GM21360 (cell line): ENCODE results near the gene ATP12A.

ENCODE experiments used
- ATAC-seq: cut with Tn5 transposase; IDR thresholded peaks from one replicate; pipeline ENCODE4 v1.9.1; 2021; ENCODE audit warnings: mild to moderate bottlenecking, moderate library complexity; ENCODE audit not compliant: unreplicated experiment

Gene ATP12A

DNA sequence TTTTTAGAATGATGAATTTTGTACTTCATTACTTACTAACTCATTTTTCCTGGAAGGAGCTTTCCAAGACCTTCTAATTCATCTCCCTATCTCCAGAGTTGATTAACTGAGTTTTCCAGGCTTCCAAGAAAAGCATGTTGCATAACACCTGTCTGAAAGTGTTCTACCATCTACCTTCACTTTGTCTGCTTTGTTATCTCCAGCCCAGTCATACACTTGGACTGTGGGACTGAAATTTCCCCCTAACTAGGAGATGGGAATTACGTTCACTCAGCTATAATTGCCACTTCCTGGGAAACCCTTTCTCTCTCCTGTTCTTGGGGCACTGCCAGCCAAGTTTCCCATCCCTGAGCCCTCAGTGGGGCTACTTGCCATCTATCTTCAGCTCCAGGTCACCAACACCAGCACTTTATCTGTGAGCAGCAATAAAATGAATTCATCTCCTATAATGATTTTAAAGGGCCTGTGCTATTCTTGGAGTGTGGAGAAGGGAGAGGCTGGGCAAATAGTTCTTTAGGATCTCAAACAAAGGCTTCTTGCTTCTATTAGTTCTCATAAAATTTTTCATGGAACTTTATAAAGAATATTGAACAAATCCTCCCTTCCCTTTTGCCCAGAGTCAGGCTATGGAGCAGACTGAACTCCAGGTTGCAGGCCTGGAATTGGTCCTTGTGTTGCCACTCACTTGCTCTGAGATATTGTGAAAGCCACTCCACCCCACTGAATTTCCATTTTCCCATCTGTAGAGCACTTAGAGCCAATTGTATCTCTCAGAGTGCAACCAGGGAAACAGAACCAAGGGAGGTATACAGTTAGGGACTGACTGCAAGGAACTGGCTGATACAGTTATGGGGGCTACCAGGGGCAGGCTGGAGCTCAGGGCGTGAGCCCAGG is 17.8 kb upstream of the ATP12A start:
- no peak for ATAC-seq

DNA sequence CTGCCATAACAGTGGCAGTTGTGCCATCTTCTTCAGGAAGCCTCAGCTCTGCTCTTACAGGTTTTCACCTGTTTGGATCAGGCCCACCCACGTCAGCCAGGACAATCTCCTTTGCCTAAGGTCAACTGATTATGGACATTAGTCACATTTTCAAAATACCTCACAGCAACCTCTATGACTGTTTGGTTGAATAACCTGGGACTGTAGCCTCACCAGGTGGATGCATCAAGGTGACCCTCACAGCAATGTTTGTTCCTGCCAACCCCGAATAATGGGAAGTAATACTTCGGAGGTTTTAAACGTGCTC is 17.2 kb upstream of the ATP12A start:
- ATAC-seq = no peak

DNA sequence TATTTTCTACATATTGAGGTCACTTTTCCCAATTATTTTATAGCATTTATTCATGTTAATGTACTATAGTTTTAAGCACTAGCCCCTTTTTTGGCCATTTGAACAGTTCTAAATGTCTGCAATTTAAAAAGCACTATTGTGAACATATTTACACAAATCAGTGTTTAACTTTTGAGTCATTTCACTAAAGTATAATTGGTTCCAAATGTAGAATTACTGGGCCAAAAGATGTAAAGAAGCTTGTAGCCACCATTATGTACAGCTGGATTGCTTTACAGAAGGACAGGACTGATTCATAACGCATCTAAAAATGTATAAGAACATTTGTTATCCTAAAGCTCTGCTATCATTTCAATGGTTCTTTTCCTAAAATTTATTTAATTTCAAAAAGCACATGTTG is 16.6 kb upstream of the ATP12A start:
- no peak for ATAC-seq

DNA sequence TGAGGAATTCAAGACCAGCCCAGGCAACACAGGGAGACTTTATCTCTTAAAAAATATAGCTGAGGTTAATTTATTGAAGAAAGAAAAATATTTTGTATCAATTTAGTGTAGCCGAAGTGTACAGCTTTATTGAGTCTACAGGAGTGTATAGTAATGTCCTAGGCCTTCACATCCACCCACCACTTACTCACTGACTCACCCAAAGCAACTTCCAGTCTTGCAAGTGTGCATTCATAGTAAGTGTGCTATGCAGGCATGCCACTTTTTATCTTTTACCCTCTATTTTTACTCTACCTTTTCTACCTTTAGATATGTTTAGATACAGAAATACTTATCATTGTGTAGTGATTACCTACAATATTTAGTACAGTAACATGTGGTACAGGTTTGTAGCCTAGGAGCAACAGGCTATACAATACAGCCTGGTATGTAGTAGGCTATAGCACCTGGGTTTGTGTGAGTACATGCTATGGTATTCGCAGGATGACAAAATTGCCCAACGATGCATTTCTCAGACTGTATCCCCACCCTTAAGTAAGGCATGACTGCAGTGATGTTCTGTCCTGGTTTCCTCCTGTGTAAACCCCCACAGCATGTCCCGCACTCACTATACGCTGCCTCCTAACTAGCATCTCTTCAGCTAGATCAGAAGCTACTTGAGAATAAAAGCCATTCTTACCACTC is 15.3 kb upstream of the ATP12A start:
- no peak for ATAC-seq

DNA sequence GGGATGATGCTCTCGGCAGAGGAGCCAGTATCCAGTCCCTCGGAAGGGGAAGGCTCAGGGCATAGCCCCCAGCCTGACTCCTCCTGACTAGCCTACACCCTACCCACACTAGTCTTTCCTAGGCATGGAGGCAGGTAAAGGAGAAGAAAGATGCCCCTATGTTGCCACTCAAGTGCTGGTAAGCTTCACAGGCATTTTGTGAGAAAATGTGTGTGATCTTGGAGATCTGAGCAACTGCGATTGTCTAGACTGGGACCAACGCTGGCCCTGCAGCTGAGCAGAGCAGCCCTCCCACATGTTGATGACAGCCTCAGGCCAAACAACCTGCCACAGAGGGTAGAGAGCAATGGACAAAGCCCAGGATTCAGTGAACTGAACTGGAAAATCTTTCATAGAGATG is 11.7 kb upstream of the ATP12A start:
- ATAC-seq = no peak

DNA sequence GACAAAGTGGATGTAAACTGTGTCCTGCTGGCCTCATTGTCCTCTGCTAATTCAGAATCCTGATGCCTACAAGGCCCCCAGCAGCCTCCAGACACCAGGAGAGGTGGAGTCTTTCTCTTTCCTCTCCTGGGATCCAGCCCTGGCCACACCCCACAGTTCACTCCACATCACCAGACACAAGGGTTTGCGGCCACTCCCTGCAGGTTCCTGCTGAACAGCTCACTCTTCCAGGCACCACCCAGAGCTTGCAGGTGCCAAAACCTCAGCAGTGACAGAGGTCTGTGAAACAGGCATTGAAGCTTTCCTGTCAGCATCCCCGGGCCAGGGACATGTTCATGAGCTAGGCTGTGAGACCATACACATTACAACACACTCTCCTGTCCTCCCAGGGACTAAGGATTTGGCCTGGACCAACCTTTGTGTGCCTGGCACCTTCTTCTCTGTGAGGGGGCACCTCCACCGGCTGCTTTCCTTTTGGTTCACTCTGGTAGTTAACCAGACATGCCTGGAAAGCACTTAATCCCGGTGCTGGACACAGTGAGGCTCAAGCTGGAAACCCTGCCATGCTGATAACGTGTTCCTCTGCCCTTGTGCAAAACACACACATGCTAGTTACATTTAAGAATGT is 11.1 kb upstream of the ATP12A start:
- no peak for ATAC-seq

DNA sequence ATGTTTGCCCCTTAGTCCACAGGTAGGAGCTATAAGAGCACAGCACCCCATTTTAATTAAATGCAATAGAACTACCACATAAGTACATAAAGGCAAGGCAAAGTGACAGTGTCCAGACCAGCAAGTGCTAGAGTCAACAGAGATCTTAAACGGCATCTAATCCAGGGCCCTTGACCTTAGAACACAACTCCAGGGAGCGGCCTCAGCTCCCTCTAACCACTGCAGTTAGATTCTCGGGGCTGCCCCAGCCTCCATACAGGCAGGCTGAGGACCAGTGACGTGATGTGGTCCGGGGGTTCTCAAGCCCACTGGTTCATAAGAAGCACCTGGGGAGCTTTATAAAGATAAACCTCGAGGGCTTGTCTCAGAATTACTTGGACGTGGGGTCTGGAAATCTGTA is 10.0 kb upstream of the ATP12A start:
- no peak for ATAC-seq

DNA sequence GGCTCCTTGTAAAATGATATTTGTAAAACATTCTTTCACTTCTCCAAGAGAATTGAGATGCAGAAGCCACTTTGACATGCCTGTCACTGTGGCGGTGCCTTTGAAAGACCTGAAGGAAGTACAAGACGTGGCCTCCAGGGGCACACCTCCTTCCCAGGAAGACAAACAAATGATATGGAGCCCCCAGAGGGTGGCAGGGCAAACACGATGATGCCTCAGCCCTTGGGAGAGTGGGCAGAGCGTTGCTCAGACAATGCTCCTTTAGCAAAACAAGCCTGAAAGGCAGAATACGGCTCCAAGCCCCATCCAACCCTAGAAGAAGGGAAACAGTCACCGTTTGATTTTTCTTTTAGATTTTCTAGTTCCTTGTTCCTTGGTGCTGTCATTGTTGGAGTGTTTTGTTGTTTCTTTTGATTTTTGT is 9.2 kb upstream of the ATP12A start:
- ATAC-seq = no peak

DNA sequence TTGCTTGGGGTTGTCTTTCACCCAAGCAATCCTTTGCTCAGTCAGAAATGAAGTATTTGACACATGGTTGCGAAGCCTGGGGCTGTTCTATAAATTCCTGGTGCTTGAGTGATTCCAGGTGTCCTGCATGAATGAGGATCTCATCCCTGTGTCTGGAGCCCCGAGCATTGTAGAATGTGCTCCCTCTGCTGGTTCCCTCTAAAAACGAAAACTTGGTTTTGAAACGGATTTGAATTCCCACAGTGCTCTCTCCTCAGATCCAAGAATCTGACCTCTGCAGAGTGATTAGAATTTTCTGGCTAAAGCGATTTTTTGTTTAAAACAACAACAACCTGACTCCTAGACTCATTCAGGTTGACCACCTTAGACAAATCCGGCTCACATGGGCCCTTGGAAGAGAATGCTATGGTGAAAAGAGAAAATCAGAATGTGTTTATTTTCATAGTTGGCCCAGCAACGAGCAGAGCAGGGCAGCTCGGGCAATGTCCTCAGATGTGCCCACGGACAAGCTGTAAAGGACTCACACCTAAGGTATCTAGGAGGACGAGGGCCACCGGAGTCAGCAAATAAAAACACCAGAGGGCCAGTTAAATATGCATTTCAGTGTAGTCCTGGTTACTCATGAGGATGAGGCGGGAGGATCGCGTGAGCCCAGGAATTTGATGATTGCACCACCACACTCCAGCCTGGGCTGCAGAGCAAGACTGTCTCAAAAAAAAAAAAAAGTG is 8.7 kb upstream of the ATP12A start:
- no peak for ATAC-seq

DNA sequence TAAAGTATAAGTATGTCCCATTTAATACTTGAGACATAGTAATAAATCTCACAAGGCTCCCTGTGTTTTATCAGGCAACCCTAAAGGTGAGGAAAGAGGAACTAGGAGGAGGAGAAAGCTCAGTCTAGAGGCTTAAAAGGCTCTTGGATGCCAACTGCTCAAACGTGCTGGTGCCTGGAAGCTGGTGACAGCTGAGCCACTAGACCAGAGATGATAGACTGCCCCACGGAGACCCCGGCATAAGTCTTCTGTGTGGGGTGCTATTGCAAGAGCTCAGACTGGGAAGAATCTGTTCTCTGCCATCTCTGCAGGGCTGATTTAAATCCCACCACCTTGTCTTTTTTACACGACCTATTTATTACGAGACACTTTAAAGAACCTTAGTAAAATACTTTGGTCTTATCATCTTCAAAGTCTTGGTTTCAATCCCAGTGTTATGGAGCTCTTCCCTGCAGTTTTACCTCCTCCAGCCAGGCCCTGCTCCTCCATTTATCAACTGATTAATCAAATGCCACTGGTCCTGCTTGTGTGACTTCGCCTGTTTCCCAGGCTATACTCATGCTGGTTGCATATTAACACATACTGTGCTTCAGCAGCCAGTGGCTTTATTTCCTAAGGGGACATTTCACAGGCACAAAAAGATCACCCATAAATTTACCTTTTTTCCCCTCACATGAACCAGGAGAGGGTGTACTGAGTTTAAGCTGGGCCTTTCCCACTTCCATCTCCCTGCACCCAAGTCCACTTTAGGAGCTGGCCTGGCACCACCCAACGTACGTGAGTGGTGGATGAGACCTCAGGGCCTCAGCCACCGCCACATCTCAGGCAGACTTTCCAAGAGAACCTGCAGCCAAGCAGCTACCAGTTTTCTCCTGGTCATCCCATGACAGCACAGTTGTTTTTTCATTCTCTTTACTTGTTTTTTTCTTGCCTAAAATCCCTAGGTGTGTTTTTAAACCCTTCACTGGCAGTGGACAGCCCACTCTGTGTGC is 7.8 kb upstream of the ATP12A start:
- no peak for ATAC-seq

DNA sequence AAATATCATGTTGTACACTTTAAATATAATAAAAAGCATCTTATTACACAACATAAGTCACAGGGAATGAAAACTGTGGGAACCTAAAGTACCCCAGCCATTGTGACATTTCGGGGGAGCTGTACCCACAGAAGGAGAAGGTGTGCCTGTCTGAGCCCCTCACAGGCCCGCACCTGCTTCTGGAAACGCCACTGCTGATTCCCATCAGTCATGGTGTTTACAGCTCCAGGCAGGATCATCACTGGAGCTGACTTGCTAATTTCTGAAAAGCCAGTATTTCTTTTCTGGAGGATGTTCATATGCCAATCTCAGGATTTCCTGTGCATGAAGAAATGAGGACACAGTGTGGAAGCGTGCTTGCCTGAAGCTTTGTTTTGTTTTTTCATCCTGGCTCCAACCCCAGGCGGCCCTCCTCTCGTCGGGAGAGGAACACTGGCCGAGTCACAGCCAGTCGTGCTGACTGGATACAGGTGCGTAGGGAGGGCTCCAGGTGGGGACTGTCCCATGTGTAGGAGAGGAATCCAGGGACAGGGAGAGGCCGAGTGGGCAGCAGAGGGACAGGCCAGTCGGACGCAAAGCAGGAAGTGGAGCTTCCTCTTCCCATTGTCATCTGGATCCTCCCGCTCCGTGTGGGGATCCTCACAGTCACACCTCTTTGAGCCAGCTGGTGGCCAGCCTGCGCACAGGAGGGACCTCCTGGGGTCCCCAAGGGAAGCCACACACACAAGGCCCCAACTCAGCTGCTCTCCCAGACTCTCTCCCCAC is 4.2 kb upstream of the ATP12A start:
- ATAC-seq = no peak

DNA sequence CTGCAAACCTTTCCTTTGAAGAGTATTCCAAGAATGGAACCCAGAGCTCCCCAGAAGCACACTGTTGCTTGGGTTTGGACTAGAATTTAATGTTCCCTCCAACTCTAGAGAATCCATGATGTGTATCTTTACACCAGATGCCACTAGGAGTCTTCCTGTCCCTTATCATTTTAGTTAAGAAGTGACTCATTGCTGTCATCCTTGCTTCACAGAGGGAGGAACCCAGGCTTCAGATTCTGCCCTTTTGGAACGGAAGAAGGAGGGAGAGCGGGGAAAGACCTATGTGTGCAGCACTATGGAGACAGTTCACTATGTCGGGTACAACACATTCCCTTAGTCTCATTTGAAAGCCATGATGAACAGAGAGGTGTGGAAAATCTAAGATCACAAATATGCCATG is 2.1 kb upstream of the ATP12A start:
- ATAC-seq = no peak

DNA sequence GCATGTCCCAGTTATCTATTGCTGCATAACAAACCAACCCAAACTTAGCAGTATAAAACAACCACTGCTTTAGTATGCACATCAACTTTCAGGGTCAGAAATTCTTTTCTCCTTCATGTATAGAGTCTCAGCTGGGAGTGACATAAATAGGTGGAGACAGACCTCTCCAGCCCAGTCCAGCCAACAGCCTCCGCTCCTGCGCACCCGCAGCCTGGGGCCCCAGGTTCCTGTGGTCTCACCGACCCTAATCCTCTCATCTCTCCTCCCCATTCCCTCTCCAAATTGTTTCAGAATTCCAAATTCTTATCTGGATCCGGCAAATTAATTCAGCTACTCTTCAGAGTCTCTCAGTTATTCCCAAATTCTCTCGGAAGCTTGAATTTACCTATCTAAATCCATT is 522 bp upstream of the ATP12A start:
- ATAC-seq = no peak

DNA sequence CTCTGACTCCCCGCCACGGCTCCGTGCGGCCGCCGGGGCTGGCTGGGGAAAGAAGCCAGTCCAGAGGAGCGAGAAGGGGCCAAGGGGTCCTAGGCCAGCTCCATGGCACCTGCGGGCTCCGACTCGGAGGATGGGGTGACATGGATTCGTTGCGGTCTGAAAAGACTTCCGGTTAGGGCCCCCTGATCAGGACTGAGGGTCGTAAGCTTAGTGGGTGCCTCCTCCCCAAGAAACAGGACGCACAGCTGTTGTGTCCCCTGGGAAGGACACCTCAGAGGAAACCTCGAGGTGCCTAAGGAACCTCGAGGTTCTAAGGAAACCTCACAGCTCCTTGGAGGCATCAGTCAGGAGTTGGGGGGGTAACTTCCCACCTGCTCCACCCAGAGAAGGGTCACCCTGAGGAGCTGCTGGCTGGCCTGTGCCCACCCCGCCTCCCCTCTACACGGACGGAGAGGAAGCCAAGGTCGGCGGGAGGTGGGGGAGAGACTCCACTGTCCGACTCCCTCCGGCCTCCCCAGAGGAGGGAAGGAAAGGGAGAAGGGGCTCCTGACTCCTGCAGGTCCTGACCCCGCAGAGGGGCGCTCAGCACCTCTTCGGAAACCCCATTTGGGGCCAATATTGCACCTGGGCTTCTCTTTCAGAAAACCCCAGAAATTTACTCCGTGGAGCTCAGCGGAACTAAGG is 855 bp downstream of the ATP12A start:
- ATAC-seq = no peak

DNA sequence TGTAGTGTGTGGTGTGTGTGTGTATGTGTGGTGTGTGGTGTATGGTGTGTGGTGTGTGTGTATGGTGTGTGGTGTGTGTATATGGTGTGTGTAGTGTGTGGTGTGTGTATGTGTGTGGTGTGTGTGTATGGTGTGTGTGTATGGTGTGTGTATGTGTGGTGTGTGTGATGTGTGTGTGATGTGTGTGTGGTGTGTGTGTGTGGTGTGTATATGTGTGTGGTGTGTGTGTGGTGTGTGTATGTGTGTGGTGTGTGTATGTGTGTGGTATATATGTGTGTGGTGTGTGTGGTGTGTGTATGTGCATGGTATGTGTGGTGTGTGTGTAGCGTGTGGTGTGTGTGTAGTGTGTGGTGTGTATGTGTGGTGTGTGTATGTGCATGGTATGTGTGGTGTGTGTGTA is 1.7 kb downstream of the ATP12A start:
- ATAC-seq = no peak

DNA sequence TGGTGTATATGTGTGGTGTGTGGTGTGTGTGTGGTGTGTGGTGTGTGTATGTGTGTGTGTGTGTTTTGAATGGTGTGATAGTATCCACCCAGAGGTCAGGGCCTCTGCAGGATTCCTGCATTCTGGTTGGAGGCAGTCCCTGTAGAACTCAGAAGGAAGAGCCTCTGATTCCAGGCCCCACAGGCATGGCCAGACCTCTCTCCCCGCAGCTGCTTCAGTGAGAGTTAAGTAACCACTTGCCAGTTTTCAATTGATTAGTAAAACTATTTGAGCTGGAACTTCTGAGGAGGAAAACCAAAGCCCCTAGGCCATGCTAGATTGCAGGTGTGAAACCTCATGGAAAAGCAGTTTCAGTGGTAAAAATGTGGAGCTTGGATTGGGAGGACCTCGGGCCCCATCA is 2.1 kb downstream of the ATP12A start:
- ATAC-seq = no peak

DNA sequence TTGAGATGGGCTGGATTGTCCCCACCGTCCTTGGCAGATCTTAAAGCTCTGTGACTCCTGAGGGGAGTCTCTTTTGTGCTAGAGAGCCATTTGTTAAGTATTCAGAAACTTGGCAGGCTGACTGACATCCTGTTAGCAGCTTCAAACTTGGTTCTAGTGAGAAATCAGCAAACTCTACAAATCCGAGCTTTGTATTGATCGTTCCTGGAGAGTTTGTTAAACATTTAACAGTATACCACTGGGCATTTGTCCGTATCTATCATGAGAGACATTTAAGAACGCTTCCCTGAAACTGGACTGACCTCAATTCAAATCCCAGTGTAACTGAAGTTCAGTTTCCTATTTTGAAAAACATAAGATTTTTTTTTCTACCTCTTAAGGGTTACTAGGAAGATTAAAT is 3.1 kb downstream of the ATP12A start:
- ATAC-seq = no peak

DNA sequence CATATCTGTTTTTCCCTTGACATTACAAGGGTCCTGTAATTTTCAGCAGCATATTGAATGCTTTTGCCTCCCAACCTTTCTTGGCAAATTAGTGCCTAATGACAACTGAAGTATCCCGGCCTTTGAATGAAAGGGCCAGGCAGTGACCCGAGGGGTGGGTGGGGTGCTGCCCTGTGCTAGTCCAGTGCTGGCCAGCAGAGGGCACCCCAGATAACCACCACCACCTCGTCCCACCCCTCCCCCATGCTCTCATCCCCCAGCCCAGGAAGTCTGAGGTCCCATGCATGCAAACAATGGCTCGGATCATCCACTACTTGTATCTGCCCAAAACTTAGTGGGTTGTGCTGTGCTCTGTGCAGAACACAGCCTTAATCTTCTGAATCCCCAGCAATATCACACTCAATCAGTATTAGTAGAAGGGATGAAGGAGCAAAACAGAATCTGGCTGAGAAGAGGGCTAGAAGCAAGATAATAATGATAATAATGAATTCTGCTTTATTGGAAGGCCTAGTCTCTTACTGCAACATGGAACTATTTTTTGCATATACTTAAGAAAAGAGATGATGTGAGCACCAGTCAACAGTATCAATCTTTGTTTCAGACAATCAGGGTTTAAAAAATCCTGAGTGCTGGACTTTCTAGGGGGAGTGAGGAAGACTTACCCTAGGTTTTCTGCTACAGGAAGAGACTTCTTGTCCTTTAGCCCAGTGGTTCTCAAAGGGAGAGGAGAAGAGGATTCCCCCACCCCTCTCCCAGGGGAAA is 3.8 kb downstream of the ATP12A start:
- no peak for ATAC-seq
